Endothelial cell of umbilical vein (primary cell): ENCODE measurements around the gene ARHGEF39. TPM values are rescaled to one million over a fixed set of nuclear protein-coding genes. Genes with fewer than 3 reads are reported as not detected.

ENCODE experiments used
- BruUV-seq: library from RNA; stranded (reverse); fragments of 400-500 nt; replicated peaks from 2 replicates; lab custom pipeline; 2021; lab: Mats Ljungman, UMichigan
- CTCF ChIA-PET: fragments of 300-600, 350-600 bp; sonication (Branson Sonifier 250); formaldehyde crosslinking; loops from one replicate; lab custom pipeline; 2021; ENCODE audit warnings: antibody characterized with exemption, inconsistent platforms; lab: Charles Lee
- POLR2A ChIA-PET: fragments of 300-600, 350-600 bp; sonication (Branson Sonifier 250); formaldehyde crosslinking; loops from one replicate; lab custom pipeline; 2021; ENCODE audit warnings: antibody characterized with exemption, inconsistent platforms; lab: Charles Lee
- DNase-seq: peaks from one replicate; pipeline ENCODE4 v3.0.0-alpha.2; 2011; ENCODE audit warnings: low read depth, low spot score
- FAIRE-seq: peaks from 2 replicates; lab custom pipeline; 2011; peaks lifted over from hg19 to GRCh38; lab: Jason Lieb, UNC
- H2AFZ ChIP-seq: 2 replicates; pipeline ENCODE4 v1.6.0; 2012; ENCODE audit warnings: low read depth, low read length, control low read depth, inconsistent platforms
- H3K27ac ChIP-seq: 2 replicates; pipeline ENCODE4 v1.5.1; 2011; ENCODE audit warnings: low read depth, mild to moderate bottlenecking, control low read depth, low read length, moderate library complexity; ENCODE audit not compliant: insufficient read depth
- H3K27me3 ChIP-seq, 2 experiments: 2 replicates each; pipeline versions ENCODE4 v1.6.0 to v1.6.1; 2011; ENCODE audit warnings: low read length in 2 of 2, mixed read lengths in 1 of 2; ENCODE audit not compliant: control insufficient read depth in 2 of 2, insufficient read depth in 2 of 2
- H3K36me3 ChIP-seq, 2 experiments: 2 replicates in 1 of 2; 3 replicates in 1 of 2; pipeline ENCODE4 v1.5.1; 2011; ENCODE audit warnings: low read length in 2 of 2, mild to moderate bottlenecking in 1 of 2, moderate library complexity in 1 of 2; ENCODE audit not compliant: control insufficient read depth in 2 of 2, insufficient read depth in 2 of 2; ENCODE audit errors: extremely low read depth in 1 of 2
- H3K4me1 ChIP-seq: 3 replicates; pipeline ENCODE4 v1.5.1; 2011; ENCODE audit warnings: mild to moderate bottlenecking, low read length; ENCODE audit not compliant: control insufficient read depth, insufficient read depth; ENCODE audit errors: extremely low read depth
- H3K4me2 ChIP-seq: 2 replicates; pipeline ENCODE4 v1.6.1; 2011; ENCODE audit warnings: low read length, control low read depth, mixed read lengths; ENCODE audit not compliant: insufficient read depth
- H3K4me3 ChIP-seq, 3 experiments: fragments of 200-600 bp in 1 of 3; sonication (generic), shearing (Covaris generic) in 1 of 3; replicated peaks in 1 of 3; 2 replicates each; pipeline ENCODE4 v1.5.1; 2011 to 2016; ENCODE audit warnings: control low read depth in 3 of 3, low read length in 3 of 3, mild to moderate bottlenecking in 2 of 3, inconsistent platforms in 1 of 3, low read depth in 1 of 3, moderate library complexity in 1 of 3; ENCODE audit not compliant: insufficient read depth in 1 of 3
- H3K79me2 ChIP-seq: 2 replicates; pipeline ENCODE4 v1.6.0; 2012; ENCODE audit warnings: low read length, inconsistent platforms; ENCODE audit not compliant: control insufficient read depth, insufficient read depth
- H3K9ac ChIP-seq: replicated peaks from 2 replicates; pipeline ENCODE3; 2011; ENCODE audit warnings: low read length, control low read depth; ENCODE audit not compliant: insufficient read depth; ENCODE audit errors: extremely low read depth
- H3K9me1 ChIP-seq: replicated peaks from 3 replicates; pipeline ENCODE4 v1.6.0; 2011; ENCODE audit warnings: mild to moderate bottlenecking, low read length; ENCODE audit not compliant: control insufficient read depth, insufficient read depth; ENCODE audit errors: extremely low read depth
- H3K9me3 ChIP-seq: replicated peaks from 2 replicates; pipeline ENCODE4 v1.5.1; 2012; ENCODE audit warnings: low read length, inconsistent platforms; ENCODE audit not compliant: control insufficient read depth, insufficient read depth
- H4K20me1 ChIP-seq: replicated peaks from 2 replicates; pipeline ENCODE3; 2011; ENCODE audit warnings: mild to moderate bottlenecking, low read length; ENCODE audit not compliant: control insufficient read depth, insufficient read depth; ENCODE audit errors: extremely low read depth
- CTCF ChIP-seq, 2 donors: IDR thresholded peaks; 1 replicate in 1 of 2; 2 replicates in 1 of 2; pipeline ENCODE4 v1.5.1; 2011; ENCODE audit warnings: low read length in 2 of 2, mild to moderate bottlenecking in 2 of 2, moderate library complexity in 2 of 2, control low read depth in 1 of 2, inconsistent platforms in 1 of 2, low read depth in 1 of 2; ENCODE audit not compliant: insufficient read depth in 1 of 2; ENCODE audit errors: extremely low read depth in 1 of 2
- EZH2 ChIP-seq: IDR thresholded peaks from 2 replicates; pipeline ENCODE4 v1.6.1; 2012; ENCODE audit warnings: borderline replicate concordance, low read depth, mild to moderate bottlenecking, moderate library complexity, low read length, inconsistent platforms; ENCODE audit not compliant: severe bottlenecking
- FOS ChIP-seq: IDR thresholded peaks from 2 replicates; pipeline ENCODE4 v1.6.1; 2011; ENCODE audit warnings: mild to moderate bottlenecking, low read length, moderate library complexity, borderline replicate concordance; ENCODE audit not compliant: insufficient read depth
- GATA2 ChIP-seq: IDR thresholded peaks from 2 replicates; pipeline ENCODE4 v1.7.0; 2011; ENCODE audit warnings: low read depth, mild to moderate bottlenecking, moderate library complexity, mixed read lengths, low read length; ENCODE audit not compliant: insufficient read length, insufficient read depth
- JUN ChIP-seq: IDR thresholded peaks from 2 replicates; pipeline ENCODE4 v1.6.1; 2011; ENCODE audit warnings: borderline replicate concordance, low read depth; ENCODE audit not compliant: insufficient read length, insufficient read depth
- MAX ChIP-seq: IDR thresholded peaks from 2 replicates; pipeline ENCODE4 v1.6.1; 2011; ENCODE audit not compliant: insufficient read depth, insufficient read length
- MYC ChIP-seq: IDR thresholded peaks from one replicate; pipeline ENCODE4 v1.6.1; 2011; ENCODE audit warnings: mild to moderate bottlenecking, low read depth, low read length
- POLR2A ChIP-seq: IDR thresholded peaks from 2 replicates; pipeline ENCODE4 v1.6.1; 2012; ENCODE audit warnings: low read depth, mild to moderate bottlenecking, control low read depth, low read length
- POLR2AphosphoS5 ChIP-seq: IDR thresholded peaks from 2 replicates; pipeline ENCODE4 v1.6.1; 2012; ENCODE audit warnings: low read depth, mild to moderate bottlenecking, control low read depth, low read length, moderate library complexity; ENCODE audit not compliant: insufficient read depth
- dilution Hi-C: fragments of 300-500 bp; cut with MboI; formaldehyde crosslinking; loops from one replicate; pipeline ENCODE4 v1.15.0; 2019; ENCODE audit warnings: low sequenced_read_pairs; ENCODE audit not compliant: extremely low pct_ligation_motif_present
- intact Hi-C: fragments of 100-400 bp; cut with micrococcal nuclease; formaldehyde crosslinking; loops from one replicate; pipeline ENCODE4 v1.10.0; 2022
- polyA plus RNA-seq, 4 experiments: library from polyadenylated mRNA; depleted of rRNA in 3 of 4; stranded (reverse) in 3 of 4; unstranded in 1 of 4; fragments of >200 nt; gene quantifications; 2 replicates each; pipeline versions ENCODE4 v1.2.1 to v1.2.3, GENCODE V29; 2011 to 2012; ENCODE audit warnings: missing spikeins in 1 of 4
- total RNA-seq: library from RNA; stranded (reverse); gene quantifications from 2 replicates; pipeline ENCODE4 v1.2.3, GENCODE V29; 2021

ARHGEF39 gene
- total and polyA plus RNA-seq, 2 donors (not counting 3 experiments of a cell fraction or from before 2014, with no cell fraction given): 4.7 to 6.5 TPM

- H3K79me2 ChIP-seq: no peaks in the 10 kb centered on the region
- no peak within 1 kb of the TSS for H3K4me3 ChIP-seq
- H3K9ac ChIP-seq: no peak within 1 kb of the TSS
- peaks cover 6% of the 10 kb centered on the region for H3K4me1 ChIP-seq
- peaks cover 0 to 2% of the 10 kb centered on the region in 2 experiments for H3K27me3 ChIP-seq
- no peak within 1 kb of the TSS for H2AFZ ChIP-seq
- H3K4me2 ChIP-seq: no peak within 1 kb of the TSS
- ChIA-PET POLR2A (no interaction called here), CTCF (interaction anchor here (1.9 kb wide), 1 partner anchor 47 kb away, joined by 8 read pairs; no protein-coding TSS in a partner anchor)
- H4K20me1 ChIP-seq: no peaks in the 10 kb centered on the region
- H3K27ac ChIP-seq: no peak within 1 kb of the TSS
- H3K9me3 ChIP-seq: no peaks in the 10 kb centered on the region
- dilution Hi-C loops: no loop called here
- FAIRE-seq (no peak), DNase-seq (no peak)
- H3K9me1 ChIP-seq: no peaks in the 10 kb centered on the region
- intact Hi-C loops: no loop called here
- no peak for TF ChIP-seq EZH2
- no peak for TF ChIP-seq JUN
- TF ChIP-seq MYC: no peak
- no peak for TF ChIP-seq CTCF (IDR thresholded peaks at IDR 0.05; ENCODE audit: extremely low read depth in 1 of 2, insufficient read depth in 1 of 2, low read depth in 1 of 2, low read length in 2 of 2)
- no peak for TF ChIP-seq POLR2AphosphoS5
- no peak for TF ChIP-seq FOS
- TF ChIP-seq MAX: no peak
- no peak for TF ChIP-seq POLR2A
- TF ChIP-seq GATA2: no peak
- no TSS peak for BruUV-seq
- H3K36me3 ChIP-seq: no peaks in the 10 kb centered on the region
These were observed 14.4 kb downstream of the ARHGEF39 start, which contains the start of gene SIT1 for GRCh38 chr9:35650341-35651158. TSS of gene SIT1 (minus strand) at chr9:35650931. CDS start at chr9:35650853, 78 bp downstream.
